Stomach smooth muscle (tissue), 2 donors: ENCODE data around the gene C1QL1.

Experiments
- H3K27ac ChIP-seq: one replicate; pipeline ENCODE4 v1.7.0; 2013; ENCODE audit warnings: mild to moderate bottlenecking, low read length, inconsistent platforms
- H3K27me3 ChIP-seq, 2 donors: one replicate each; pipeline ENCODE4 v1.7.0; 2013; ENCODE audit warnings: low read length in 2 of 2; ENCODE audit not compliant: insufficient read depth in 2 of 2, control insufficient read depth in 1 of 2
- H3K36me3 ChIP-seq, 2 donors: one replicate each; pipeline ENCODE4 v1.7.0; 2013; ENCODE audit warnings: low read length in 2 of 2; ENCODE audit not compliant: control insufficient read depth in 2 of 2, insufficient read depth in 2 of 2
- H3K4me1 ChIP-seq: one replicate; pipeline ENCODE4 v1.7.0; 2013; ENCODE audit warnings: low read length; ENCODE audit not compliant: control insufficient read depth, insufficient read depth
- H3K4me3 ChIP-seq, 2 donors: one replicate each; pipeline ENCODE4 v1.7.0; 2013; ENCODE audit warnings: low read length in 2 of 2
- H3K9ac ChIP-seq, 2 donors: one replicate each; pipeline ENCODE4 v1.7.0; 2013; ENCODE audit warnings: low read length in 2 of 2, mild to moderate bottlenecking in 1 of 2
- H3K9me3 ChIP-seq, 2 donors: one replicate each; pipeline ENCODE4 v1.7.0; 2013; ENCODE audit warnings: low read length in 2 of 2; ENCODE audit not compliant: control insufficient read depth in 2 of 2
- donor health status: healthy.
- donor health status: Pancreatic carcinoma.

The C1QL1 gene

GRCh38 chr17:44928136-44928535 lies 40.0 kb downstream of the C1QL1 start:
- Histone ChIP-seq H3K27me3 (no peaks in the 10 kb centered on the region), H3K9ac (no peak overlapping the region), H3K27ac (no peak overlapping the region), H3K9me3 (no peaks in the 10 kb centered on the region), H3K4me3 (no peak overlapping the region), H3K36me3 (no peaks in the 10 kb centered on the region), H3K4me1 (no peaks in the 10 kb centered on the region)

GRCh38 chr17:44927696-44928095 lies 40.4 kb downstream of the C1QL1 start:
- no peaks in the 10 kb centered on the region for H3K36me3 ChIP-seq
- H3K4me3 ChIP-seq = no peak overlapping the region
- H3K9ac ChIP-seq = no peak overlapping the region
- no peaks in the 10 kb centered on the region for H3K27me3 ChIP-seq
- no peaks in the 10 kb centered on the region for H3K4me1 ChIP-seq
- H3K27ac ChIP-seq = no peak overlapping the region
- H3K9me3 ChIP-seq = no peaks in the 10 kb centered on the region

GRCh38 chr17:44926821-44927525 lies 41.1 kb downstream of the C1QL1 start:
- Histone ChIP-seq H3K36me3 (no peaks in the 10 kb centered on the region), H3K27me3 (no peaks in the 10 kb centered on the region), H3K4me3 (no peak overlapping the region), H3K4me1 (no peaks in the 10 kb centered on the region), H3K9me3 (no peaks in the 10 kb centered on the region), H3K9ac (no peak overlapping the region), H3K27ac (no peak overlapping the region)

GRCh38 chr17:44925731-44926697 lies 42.1 kb downstream of the C1QL1 start:
- H3K27me3 ChIP-seq = no peaks in the 10 kb centered on the region
- no peak overlapping the region for H3K27ac ChIP-seq
- H3K4me3 ChIP-seq = no peak overlapping the region
- H3K9me3 ChIP-seq = no peaks in the 10 kb centered on the region
- H3K9ac ChIP-seq = no peak overlapping the region
- no peaks in the 10 kb centered on the region for H3K36me3 ChIP-seq
- H3K4me1 ChIP-seq = no peaks in the 10 kb centered on the region

GRCh38 chr17:44924107-44924544 lies 44.0 kb downstream of the C1QL1 start:
- Histone ChIP-seq H3K9ac (no peak overlapping the region), H3K4me1 (peaks cover 9% of the 10 kb centered on the region), H3K9me3 (no peaks in the 10 kb centered on the region), H3K36me3 (no peaks in the 10 kb centered on the region), H3K27me3 (no peaks in the 10 kb centered on the region), H3K4me3 (no peak overlapping the region), H3K27ac (no peak overlapping the region)

GRCh38 chr17:44922746-44923470 lies 45.2 kb downstream of the C1QL1 start:
- H3K27me3 ChIP-seq = no peaks in the 10 kb centered on the region
- H3K4me3 ChIP-seq = no peak overlapping the region
- no peak overlapping the region for H3K27ac ChIP-seq
- no peaks in the 10 kb centered on the region for H3K9me3 ChIP-seq
- peaks cover 9% of the 10 kb centered on the region for H3K4me1 ChIP-seq
- H3K9ac ChIP-seq = no peak overlapping the region
- no peaks in the 10 kb centered on the region for H3K36me3 ChIP-seq

- Histone ChIP-seq H3K27me3 (no peaks in the 10 kb centered on the region), H3K4me1 (peaks cover 16% of the 10 kb centered on the region), H3K27ac (no peak overlapping the region), H3K36me3 (no peaks in the 10 kb centered on the region), H3K4me3 (no peak overlapping the region), H3K9me3 (no peaks in the 10 kb centered on the region), H3K9ac (no peak overlapping the region)
Measured at GRCh38 chr17:44922136-44922535, 46.0 kb downstream of the C1QL1 start.

- Histone ChIP-seq H3K36me3 (no peaks in the 10 kb centered on the region), H3K4me3 (no peak overlapping the region), H3K27ac (no peak overlapping the region), H3K9me3 (no peaks in the 10 kb centered on the region), H3K27me3 (no peaks in the 10 kb centered on the region), H3K4me1 (peaks cover 24% of the 10 kb centered on the region), H3K9ac (no peak overlapping the region)
Measured at GRCh38 chr17:44921122-44921882, 46.8 kb downstream of the C1QL1 start.

- H3K36me3 ChIP-seq = no peaks in the 10 kb centered on the region
- peaks cover 28% of the 10 kb centered on the region for H3K4me1 ChIP-seq
- H3K4me3 ChIP-seq = no peak overlapping the region
- no peaks in the 10 kb centered on the region for H3K9me3 ChIP-seq
- no peak overlapping the region for H3K27ac ChIP-seq
- H3K27me3 ChIP-seq = no peaks in the 10 kb centered on the region
- H3K9ac ChIP-seq = no peak overlapping the region
Measured at GRCh38 chr17:44920565-44920940, 47.5 kb downstream of the C1QL1 start.
